ENCODE data around the gene HNRNPLL.
A peak's percentile ranks its signal among the peaks of the same experiment; 100 is the strongest.
"Not testable (repeated sequence)": the region's sequence is repeated elsewhere in the genome, so short reads cannot be mapped to it uniquely, and the experiment has no call there.

The HNRNPLL gene

GRCh38 chr2:38619458-38620164, 16.9 kb upstream of the HNRNPLL start:
- peak; percentile 17 for DNase-seq

- no peak for DNase-seq
Measured at GRCh38 chr2:38617301-38617700, 14.6 kb upstream of the HNRNPLL start.

- no peak for DNase-seq
Measured at GRCh38 chr2:38615237-38615636, 12.5 kb upstream of the HNRNPLL start.

- no peak for DNase-seq
Measured at GRCh38 chr2:38613849-38614213, 11.1 kb upstream of the HNRNPLL start.

GRCh38 chr2:38613126-38613848, 10.6 kb upstream of the HNRNPLL start:
- no peak for DNase-seq

GRCh38 chr2:38610851-38611801, 8.4 kb upstream of the HNRNPLL start:
- no peak for DNase-seq

GRCh38 chr2:38609246-38609645, 6.5 kb upstream of the HNRNPLL start:
- DNase-seq, result not testable (repeated sequence)

- no peak for DNase-seq
Measured at GRCh38 chr2:38608755-38609154, 6.0 kb upstream of the HNRNPLL start.

GRCh38 chr2:38605298-38605830, 2.6 kb upstream of the HNRNPLL start:
- no peak for DNase-seq

GRCh38 chr2:38603402-38604290, 918 bp upstream of the HNRNPLL start:
- DNase-seq, result peak; percentile 73

- DNase-seq, result no peak
Measured at GRCh38 chr2:38602136-38602731, 494 bp downstream of the HNRNPLL start.

- DNase-seq, result no peak
Measured at GRCh38 chr2:38601463-38602135, 1.1 kb downstream of the HNRNPLL start.

- DNase-seq, result no peak
Measured at GRCh38 chr2:38600921-38601455, 1.7 kb downstream of the HNRNPLL start.

- no peak for DNase-seq
Measured at GRCh38 chr2:38600242-38600891, 2.4 kb downstream of the HNRNPLL start.

- DNase-seq, result no peak
Measured at GRCh38 chr2:38599706-38600105, 3.0 kb downstream of the HNRNPLL start.

- no peak for DNase-seq
Measured at GRCh38 chr2:38598991-38599295, 3.8 kb downstream of the HNRNPLL start.

GRCh38 chr2:38598200-38598990, 4.3 kb downstream of the HNRNPLL start:
- DNase-seq, result no peak

- DNase-seq, result no peak
Measured at GRCh38 chr2:38597115-38597514, 5.6 kb downstream of the HNRNPLL start.

GRCh38 chr2:38596229-38596628, 6.5 kb downstream of the HNRNPLL start:
- no peak for DNase-seq

- DNase-seq, result no peak
Measured at GRCh38 chr2:38592951-38593350, 9.8 kb downstream of the HNRNPLL start.

Data from GDM1 (cell line).